OCI-LY1 (cell line): Measurements from ENCODE around the gene ASPSCR1.

ENCODE experiments used
- H2AFZ ChIP-seq: fragments of 200-600 bp; sonication (generic), shearing (Covaris generic); 2 replicates; pipeline ENCODE4 v1.6.0; 2014; ENCODE audit warnings: antibody characterized with exemption, mild to moderate bottlenecking, low read length
- H3F3A ChIP-seq: fragments of 200-600 bp; sonication (generic), shearing (Covaris generic); 2 replicates; pipeline ENCODE4 v1.6.0; 2014; ENCODE audit warnings: mild to moderate bottlenecking, antibody characterized with exemption, low read length, moderate library complexity; ENCODE audit not compliant: insufficient read depth
- H3K27ac ChIP-seq: fragments of 200-600 bp; sonication (generic); 2 replicates; pipeline ENCODE4 v1.5.1; 2014; ENCODE audit warnings: low read length, mixed run types, mild to moderate bottlenecking, low read depth; ENCODE audit not compliant: poor library complexity, severe bottlenecking
- H3K27me3 ChIP-seq: fragments of 200-600 bp; sonication (generic); 2 replicates; pipeline ENCODE4 v1.6.0; 2014; ENCODE audit warnings: antibody characterized with exemption, mild to moderate bottlenecking, low read length, moderate library complexity; ENCODE audit not compliant: insufficient read depth
- H3K36me3 ChIP-seq: fragments of 200-600 bp; sonication (generic); 2 replicates; pipeline ENCODE4 v1.6.1; 2014; ENCODE audit warnings: mild to moderate bottlenecking, antibody characterized with exemption, low read length, moderate library complexity, mixed read lengths; ENCODE audit not compliant: insufficient read depth
- H3K4me1 ChIP-seq: fragments of 200-600 bp; sonication (generic); 2 replicates; pipeline ENCODE4 v1.5.1; 2014; ENCODE audit warnings: mild to moderate bottlenecking, low read length, moderate library complexity; ENCODE audit not compliant: insufficient read depth, severe bottlenecking
- H3K4me2 ChIP-seq: fragments of 200-600 bp; sonication (generic), shearing (Covaris generic); 2 replicates; pipeline ENCODE4 v1.6.1; 2014; ENCODE audit warnings: low read length
- H3K4me3 ChIP-seq: fragments of 200-600 bp; sonication (generic); 2 replicates; pipeline ENCODE4 v1.5.1; 2014; ENCODE audit warnings: low read length, low read depth, mild to moderate bottlenecking, mixed read lengths; ENCODE audit not compliant: poor library complexity, severe bottlenecking
- H3K79me2 ChIP-seq: fragments of 200-600 bp; shearing (Covaris generic); 2 replicates; pipeline ENCODE4 v1.6.1; 2016; ENCODE audit warnings: mixed run types, low read length, mixed read lengths; ENCODE audit not compliant: insufficient read depth
- H3K9ac ChIP-seq: fragments of 200-600 bp; sonication (generic), shearing (Covaris generic); 2 replicates; pipeline ENCODE4 v1.6.1; 2014; ENCODE audit warnings: mild to moderate bottlenecking, low read length, mixed read lengths
- H3K9me2 ChIP-seq: fragments of 200-600 bp; sonication (generic), shearing (Covaris generic); 2 replicates; pipeline ENCODE4 v1.6.1; 2014; ENCODE audit warnings: low read depth, mild to moderate bottlenecking, low read length, mixed read lengths
- H3K9me3 ChIP-seq: fragments of 200-600 bp; shearing (Covaris generic); 2 replicates; pipeline ENCODE4 v1.6.1; 2014; ENCODE audit warnings: low read length, mixed read lengths
- H4K20me1 ChIP-seq: fragments of 200-600 bp; sonication (generic), shearing (Covaris generic); 2 replicates; pipeline ENCODE4 v1.6.0; 2016; ENCODE audit warnings: mild to moderate bottlenecking, low read length; ENCODE audit not compliant: insufficient read depth
- EZH2 ChIP-seq: fragments of 200-600 bp; sonication (generic), shearing (Covaris generic); IDR thresholded peaks from 2 replicates; pipeline ENCODE4 v1.8.0; 2017; ENCODE audit warnings: borderline replicate concordance, mixed run types, mild to moderate bottlenecking, antibody characterized with exemption, low read length, moderate library complexity, mixed read lengths
- TF ChIP-seq, protein P1 (sequence below): fragments of 200-600 bp; sonication (generic), shearing (Covaris generic); IDR thresholded peaks from 2 replicates; pipeline ENCODE4 v1.5.1; 2017; ENCODE audit warnings: mild to moderate bottlenecking, antibody characterized with exemption, low read length, moderate library complexity, mixed read lengths

Gene ASPSCR1

DNA sequence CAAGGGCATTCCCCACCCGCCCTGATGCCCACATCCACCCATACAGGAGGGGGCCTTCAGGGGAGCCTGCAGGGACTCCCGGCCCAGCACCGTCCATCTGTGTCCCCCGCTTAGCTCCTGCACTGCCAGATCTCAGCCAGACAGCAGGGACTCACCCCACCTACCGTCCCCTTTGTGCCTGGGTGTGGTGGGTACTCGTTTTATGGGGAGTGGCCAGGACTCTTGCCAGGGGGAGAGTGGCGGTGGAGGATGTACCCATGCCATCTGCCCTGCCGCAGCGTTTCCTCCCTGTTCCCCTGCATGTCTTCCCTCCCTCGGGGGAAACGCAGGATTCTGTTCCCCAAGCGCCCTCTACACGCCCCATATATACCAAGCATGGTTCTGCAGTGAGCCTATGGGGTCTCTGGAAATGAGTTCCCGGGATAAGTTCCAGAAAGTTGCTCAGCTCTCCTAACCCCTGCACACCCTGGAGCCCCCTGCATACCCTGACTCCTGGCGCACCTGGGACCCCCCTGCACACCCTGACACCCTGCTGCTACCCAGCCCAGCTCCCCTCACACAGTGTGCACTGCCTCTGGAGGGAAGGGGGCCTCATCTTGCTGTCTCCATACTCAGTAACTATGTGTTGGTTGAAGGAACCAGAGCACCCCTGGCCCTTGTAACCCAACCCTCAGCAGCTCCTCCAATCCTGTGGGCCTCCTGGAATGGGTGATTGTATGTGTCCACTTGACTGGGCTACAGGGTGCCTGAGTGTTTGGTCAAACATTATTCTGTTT lies 45.7 kb upstream of the ASPSCR1 start:
- no peaks in the 10 kb centered on the region for H4K20me1 ChIP-seq
- H3K9ac ChIP-seq = no peak overlapping the region
- no peak overlapping the region for H3K4me3 ChIP-seq
- no peak overlapping the region for H2AFZ ChIP-seq
- no peak for TF ChIP-seq EZH2
- TF ChIP-seq, protein P1, sequence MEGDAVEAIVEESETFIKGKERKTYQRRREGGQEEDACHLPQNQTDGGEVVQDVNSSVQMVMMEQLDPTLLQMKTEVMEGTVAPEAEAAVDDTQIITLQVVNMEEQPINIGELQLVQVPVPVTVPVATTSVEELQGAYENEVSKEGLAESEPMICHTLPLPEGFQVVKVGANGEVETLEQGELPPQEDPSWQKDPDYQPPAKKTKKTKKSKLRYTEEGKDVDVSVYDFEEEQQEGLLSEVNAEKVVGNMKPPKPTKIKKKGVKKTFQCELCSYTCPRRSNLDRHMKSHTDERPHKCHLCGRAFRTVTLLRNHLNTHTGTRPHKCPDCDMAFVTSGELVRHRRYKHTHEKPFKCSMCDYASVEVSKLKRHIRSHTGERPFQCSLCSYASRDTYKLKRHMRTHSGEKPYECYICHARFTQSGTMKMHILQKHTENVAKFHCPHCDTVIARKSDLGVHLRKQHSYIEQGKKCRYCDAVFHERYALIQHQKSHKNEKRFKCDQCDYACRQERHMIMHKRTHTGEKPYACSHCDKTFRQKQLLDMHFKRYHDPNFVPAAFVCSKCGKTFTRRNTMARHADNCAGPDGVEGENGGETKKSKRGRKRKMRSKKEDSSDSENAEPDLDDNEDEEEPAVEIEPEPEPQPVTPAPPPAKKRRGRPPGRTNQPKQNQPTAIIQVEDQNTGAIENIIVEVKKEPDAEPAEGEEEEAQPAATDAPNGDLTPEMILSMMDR = no peak
- no peaks in the 10 kb centered on the region for H3K79me2 ChIP-seq
- peaks cover 3% of the 10 kb centered on the region; the same call in 1 of the 2 replicates for H3K27me3 ChIP-seq
- H3K27ac ChIP-seq = no peak overlapping the region
- no peaks in the 10 kb centered on the region for H3F3A ChIP-seq
- H3K4me2 ChIP-seq = no peak overlapping the region
- H3K36me3 ChIP-seq = no peaks in the 10 kb centered on the region
- H3K9me3 ChIP-seq = no peaks in the 10 kb centered on the region
- H3K4me1 ChIP-seq = peaks cover 10% of the 10 kb centered on the region
- H3K9me2 ChIP-seq = no peaks in the 10 kb centered on the region

DNA sequence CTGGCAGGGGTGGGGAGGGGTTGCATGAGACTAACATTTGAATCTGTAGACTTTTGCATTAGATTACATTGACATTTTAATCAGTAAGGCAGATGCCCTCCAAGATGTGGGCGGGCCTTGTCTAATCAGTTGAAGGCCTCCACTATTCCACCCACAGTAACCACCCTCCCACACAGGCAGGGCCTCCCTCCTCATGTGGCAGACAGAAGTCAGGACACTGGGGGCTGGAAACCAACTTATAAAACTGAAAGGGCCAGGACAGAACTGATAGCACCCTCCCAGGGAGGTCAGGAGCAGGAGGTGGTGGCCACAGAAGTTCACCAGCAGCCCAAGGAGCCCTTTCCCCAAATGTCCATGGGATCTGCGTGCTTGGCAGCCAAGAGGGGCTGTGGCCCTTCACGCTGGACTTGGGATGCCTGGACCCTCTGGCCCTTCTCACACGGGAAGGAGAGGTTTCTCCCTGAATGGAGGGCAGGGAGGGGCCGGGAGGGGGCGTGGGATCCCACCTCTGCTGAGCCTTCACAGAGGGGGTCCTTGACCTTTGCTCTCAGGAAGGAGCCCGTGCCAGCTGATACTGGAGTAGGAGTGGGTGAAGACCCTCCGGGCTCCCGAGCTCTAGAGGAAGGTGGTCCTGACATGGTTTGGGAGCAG lies 45.0 kb upstream of the ASPSCR1 start:
- Histone ChIP-seq H3K9me2 (no peaks in the 10 kb centered on the region), H3K27me3 (peaks cover 3% of the 10 kb centered on the region; the same call in 1 of the 2 replicates), H3F3A (no peaks in the 10 kb centered on the region), H3K9me3 (no peaks in the 10 kb centered on the region), H2AFZ (no peak overlapping the region), H3K4me1 (peaks cover 15% of the 10 kb centered on the region), H3K79me2 (no peaks in the 10 kb centered on the region), H3K27ac (no peak overlapping the region), H3K9ac (no peak overlapping the region), H3K36me3 (no peaks in the 10 kb centered on the region), H4K20me1 (no peaks in the 10 kb centered on the region), H3K4me2 (no peak overlapping the region), H3K4me3 (no peak overlapping the region)
- TF ChIP-seq, protein P1 = no peak
- no peak for TF ChIP-seq EZH2

DNA sequence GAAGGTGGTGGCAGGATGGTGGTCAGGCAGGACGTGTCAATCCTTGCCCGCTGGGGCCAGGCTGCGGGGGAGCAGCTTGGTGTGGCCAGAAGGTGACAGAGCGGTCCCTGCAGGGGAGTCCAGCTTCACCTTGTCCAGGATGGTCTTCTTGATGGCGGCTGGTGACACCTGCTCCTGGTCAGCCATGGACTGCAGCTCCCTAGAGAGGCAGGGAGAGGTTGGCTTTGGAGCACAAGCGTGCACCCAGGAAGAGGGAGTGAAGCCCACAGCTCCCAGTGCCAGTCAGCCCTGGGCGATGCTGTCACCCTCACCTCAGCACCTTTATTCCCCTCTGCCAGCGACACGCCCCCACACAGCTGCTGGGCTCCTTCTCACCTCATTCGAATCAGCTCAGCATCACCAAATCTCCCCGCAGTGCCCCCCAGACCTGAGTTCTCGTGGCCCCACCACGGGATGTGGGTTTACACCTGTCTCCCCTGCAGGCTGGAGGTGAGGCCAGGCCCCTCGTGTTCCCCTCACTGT lies 44.2 kb upstream of the ASPSCR1 start:
- Histone ChIP-seq H3K9me3 (no peaks in the 10 kb centered on the region), H3K27me3 (peaks cover 3% of the 10 kb centered on the region; the same call in 1 of the 2 replicates), H3K4me3 (no peak overlapping the region), H3K4me1 (peaks cover 14% of the 10 kb centered on the region), H3F3A (no peaks in the 10 kb centered on the region), H3K36me3 (no peaks in the 10 kb centered on the region), H4K20me1 (no peaks in the 10 kb centered on the region), H3K9ac (no peak overlapping the region), H3K4me2 (no peak overlapping the region), H3K27ac (no peak overlapping the region), H2AFZ (no peak overlapping the region), H3K79me2 (no peaks in the 10 kb centered on the region), H3K9me2 (no peaks in the 10 kb centered on the region)
- TF ChIP-seq, protein P1 = no peak
- no peak for TF ChIP-seq EZH2
